Panc1 (cell line): Measurements from ENCODE around the gene KAZN. TPM values are rescaled to one million over a fixed set of nuclear protein-coding genes. Genes with fewer than 3 reads are reported as not detected.

Experiments
- ATAC-seq: fragments of 200-7000 bp; cut with Tn5 transposase; 2 replicates; pipeline ENCODE4 v1.9.1; 2020; ENCODE audit warnings: mild to moderate bottlenecking, moderate library complexity
- BruUV-seq: library from RNA; stranded (reverse); fragments of 400-500 nt; replicated peaks from 2 replicates; lab custom pipeline; 2021; lab: Mats Ljungman, UMichigan
- CTCF ChIA-PET: fragments of 300-600 bp; sonication (Branson Sonifier 250); formaldehyde crosslinking; loops from one replicate; lab custom pipeline; 2022; ENCODE audit warnings: antibody characterized with exemption; lab: Charles Lee
- POLR2A ChIA-PET: fragments of 300-600 bp; sonication (Branson Sonifier 250); formaldehyde crosslinking; loops from one replicate; lab custom pipeline; 2022; ENCODE audit warnings: antibody characterized with exemption; lab: Charles Lee
- DNase-seq: peaks from one replicate; pipeline ENCODE4 v3.0.0-alpha.2; 2010; ENCODE audit warnings: low read depth, low spot score
- H3K27ac ChIP-seq: 2 replicates; pipeline ENCODE4 v1.5.1; 2011; ENCODE audit warnings: mild to moderate bottlenecking, low read length, inconsistent platforms
- H3K27me3 ChIP-seq: fragments of 200-500 bp; sonication (Bioruptor generic); 2 replicates; pipeline ENCODE4 v1.6.0; 2014; ENCODE audit warnings: low read length, inconsistent platforms; ENCODE audit not compliant: control insufficient read depth, insufficient read depth
- H3K36me3 ChIP-seq: fragments of 200-500 bp; sonication (Bioruptor generic); 2 replicates; pipeline ENCODE4 v1.5.1; 2014; ENCODE audit warnings: inconsistent platforms, mild to moderate bottlenecking, low read length, moderate library complexity; ENCODE audit not compliant: control insufficient read depth, insufficient read depth
- H3K4me1 ChIP-seq: 2 replicates; pipeline ENCODE4 v1.5.1; 2011; ENCODE audit warnings: inconsistent platforms, mild to moderate bottlenecking, low read length, moderate library complexity; ENCODE audit not compliant: control insufficient read depth, insufficient read depth
- H3K4me3 ChIP-seq, 2 experiments: 2 replicates each; pipeline ENCODE4 v1.5.1; 2011 to 2012; ENCODE audit warnings: low read depth in 2 of 2, low read length in 2 of 2, mild to moderate bottlenecking in 2 of 2, inconsistent platforms in 1 of 2, moderate library complexity in 1 of 2
- H3K9me3 ChIP-seq: fragments of 200-500 bp; sonication (Bioruptor generic); 2 replicates; pipeline ENCODE4 v1.5.1; 2014; ENCODE audit warnings: low read depth, mild to moderate bottlenecking, inconsistent platforms, low read length, moderate library complexity; ENCODE audit not compliant: control insufficient read depth, insufficient read depth
- POLR2AphosphoS5 ChIP-seq: IDR thresholded peaks from 2 replicates; pipeline ENCODE4 v1.6.1; 2012; ENCODE audit warnings: mild to moderate bottlenecking, low read depth, low read length, moderate library complexity
- SIN3A ChIP-seq: IDR thresholded peaks from 2 replicates; pipeline ENCODE4 v1.6.1; 2012; ENCODE audit warnings: low read depth, mild to moderate bottlenecking, low read length, moderate library complexity, borderline replicate concordance; ENCODE audit not compliant: insufficient read depth
- TCF7L2 ChIP-seq: IDR thresholded peaks from 2 replicates; pipeline ENCODE4 v1.6.1; 2011; ENCODE audit warnings: mild to moderate bottlenecking, low read depth, low read length, inconsistent platforms
- in situ Hi-C: cut with HindIII; loops from 2 replicates; pipeline ENCODE4 v1.10.0; 2016; ENCODE audit warnings: low sequenced_read_pairs, low pct_unique_long_range_greater_than_20kb
- intact Hi-C: fragments of 100-400 bp; cut with micrococcal nuclease; formaldehyde crosslinking; loops from one replicate; pipeline ENCODE4 v1.10.0; 2022; ENCODE audit not compliant: unreplicated experiment
- total RNA-seq: library from RNA; stranded (reverse); gene quantifications from one replicate; pipeline ENCODE4 v1.2.1, GENCODE V29; 2021; ENCODE audit not compliant: unreplicated experiment
- TF ChIP-seq, protein P1 (sequence below): fragments of 450-650 bp; IDR thresholded peaks from 2 replicates; pipeline ENCODE4 v1.5.1; 2017; ENCODE audit warnings: mild to moderate bottlenecking
- TF ChIP-seq, protein P2 (sequence below), 2 experiments: IDR thresholded peaks; 2 replicates each; pipeline ENCODE4 v1.6.1; 2011 to 2012; ENCODE audit warnings: low read depth in 2 of 2, control low read depth in 1 of 2, low read length in 1 of 2, mild to moderate bottlenecking in 1 of 2, moderate library complexity in 1 of 2; ENCODE audit not compliant: insufficient read depth in 1 of 2

Gene KAZN
- total RNA-seq, 1 experiment from 2014 or later = 6.6 TPM

- no peaks in the 10 kb centered on the region for H3K27me3 ChIP-seq
- no peaks in the 10 kb centered on the region for H3K4me1 ChIP-seq
- no TSS peak for BruUV-seq
- no peak overlapping the region for H3K27ac ChIP-seq
- ChIA-PET CTCF (interaction anchor here (0.6 to 1.7 kb wide), 4 partner anchors 10 to 1373 kb away, joined by 3 to 10 read pairs (median 4); no protein-coding TSS in a partner anchor), POLR2A (no interaction called here)
- H3K9me3 ChIP-seq = no peaks in the 10 kb centered on the region
- no peak for DNase-seq
- TF ChIP-seq TCF7L2 (no peak), SIN3A (no peak), POLR2AphosphoS5 (no peak)
- TF ChIP-seq, protein P1, sequence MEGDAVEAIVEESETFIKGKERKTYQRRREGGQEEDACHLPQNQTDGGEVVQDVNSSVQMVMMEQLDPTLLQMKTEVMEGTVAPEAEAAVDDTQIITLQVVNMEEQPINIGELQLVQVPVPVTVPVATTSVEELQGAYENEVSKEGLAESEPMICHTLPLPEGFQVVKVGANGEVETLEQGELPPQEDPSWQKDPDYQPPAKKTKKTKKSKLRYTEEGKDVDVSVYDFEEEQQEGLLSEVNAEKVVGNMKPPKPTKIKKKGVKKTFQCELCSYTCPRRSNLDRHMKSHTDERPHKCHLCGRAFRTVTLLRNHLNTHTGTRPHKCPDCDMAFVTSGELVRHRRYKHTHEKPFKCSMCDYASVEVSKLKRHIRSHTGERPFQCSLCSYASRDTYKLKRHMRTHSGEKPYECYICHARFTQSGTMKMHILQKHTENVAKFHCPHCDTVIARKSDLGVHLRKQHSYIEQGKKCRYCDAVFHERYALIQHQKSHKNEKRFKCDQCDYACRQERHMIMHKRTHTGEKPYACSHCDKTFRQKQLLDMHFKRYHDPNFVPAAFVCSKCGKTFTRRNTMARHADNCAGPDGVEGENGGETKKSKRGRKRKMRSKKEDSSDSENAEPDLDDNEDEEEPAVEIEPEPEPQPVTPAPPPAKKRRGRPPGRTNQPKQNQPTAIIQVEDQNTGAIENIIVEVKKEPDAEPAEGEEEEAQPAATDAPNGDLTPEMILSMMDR = no peak
- TF ChIP-seq, protein P2, sequence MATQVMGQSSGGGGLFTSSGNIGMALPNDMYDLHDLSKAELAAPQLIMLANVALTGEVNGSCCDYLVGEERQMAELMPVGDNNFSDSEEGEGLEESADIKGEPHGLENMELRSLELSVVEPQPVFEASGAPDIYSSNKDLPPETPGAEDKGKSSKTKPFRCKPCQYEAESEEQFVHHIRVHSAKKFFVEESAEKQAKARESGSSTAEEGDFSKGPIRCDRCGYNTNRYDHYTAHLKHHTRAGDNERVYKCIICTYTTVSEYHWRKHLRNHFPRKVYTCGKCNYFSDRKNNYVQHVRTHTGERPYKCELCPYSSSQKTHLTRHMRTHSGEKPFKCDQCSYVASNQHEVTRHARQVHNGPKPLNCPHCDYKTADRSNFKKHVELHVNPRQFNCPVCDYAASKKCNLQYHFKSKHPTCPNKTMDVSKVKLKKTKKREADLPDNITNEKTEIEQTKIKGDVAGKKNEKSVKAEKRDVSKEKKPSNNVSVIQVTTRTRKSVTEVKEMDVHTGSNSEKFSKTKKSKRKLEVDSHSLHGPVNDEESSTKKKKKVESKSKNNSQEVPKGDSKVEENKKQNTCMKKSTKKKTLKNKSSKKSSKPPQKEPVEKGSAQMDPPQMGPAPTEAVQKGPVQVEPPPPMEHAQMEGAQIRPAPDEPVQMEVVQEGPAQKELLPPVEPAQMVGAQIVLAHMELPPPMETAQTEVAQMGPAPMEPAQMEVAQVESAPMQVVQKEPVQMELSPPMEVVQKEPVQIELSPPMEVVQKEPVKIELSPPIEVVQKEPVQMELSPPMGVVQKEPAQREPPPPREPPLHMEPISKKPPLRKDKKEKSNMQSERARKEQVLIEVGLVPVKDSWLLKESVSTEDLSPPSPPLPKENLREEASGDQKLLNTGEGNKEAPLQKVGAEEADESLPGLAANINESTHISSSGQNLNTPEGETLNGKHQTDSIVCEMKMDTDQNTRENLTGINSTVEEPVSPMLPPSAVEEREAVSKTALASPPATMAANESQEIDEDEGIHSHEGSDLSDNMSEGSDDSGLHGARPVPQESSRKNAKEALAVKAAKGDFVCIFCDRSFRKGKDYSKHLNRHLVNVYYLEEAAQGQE (IDR thresholded peaks at IDR 0.05; ENCODE audit: insufficient read depth in 1 of 2, low read depth in 2 of 2, low read length in 1 of 2) = no peak
- no peaks in the 10 kb centered on the region for H3K36me3 ChIP-seq
- peak; percentile 27 for ATAC-seq
- H3K4me3 ChIP-seq = no peak overlapping the region
- in situ Hi-C loops = no loop called here
- intact Hi-C loops = no loop called here
These were observed 429.6 kb downstream of the KAZN start for GRCh38 chr1:15028102-15028501.

- no peaks in the 10 kb centered on the region for H3K4me1 ChIP-seq
- DNase-seq (no peak), ATAC-seq (no peak)
- ChIA-PET CTCF (interaction anchor here (0.6 to 1.7 kb wide), 3 partner anchors 9 to 597 kb away, joined by 3 read pairs; no protein-coding TSS in a partner anchor), POLR2A (no interaction called here)
- TF ChIP-seq POLR2AphosphoS5 (no peak), TCF7L2 (no peak), SIN3A (no peak)
- TF ChIP-seq, protein P1 = no peak
- TF ChIP-seq, protein P2 (IDR thresholded peaks at IDR 0.05; ENCODE audit: insufficient read depth in 1 of 2, low read depth in 2 of 2, low read length in 1 of 2) = no peak
- no peaks in the 10 kb centered on the region for H3K36me3 ChIP-seq
- no peaks in the 10 kb centered on the region for H3K9me3 ChIP-seq
- no peak overlapping the region for H3K4me3 ChIP-seq
- in situ Hi-C loops = no loop called here
- intact Hi-C loops = no loop called here
- H3K27ac ChIP-seq = no peak overlapping the region
- no TSS peak for BruUV-seq
- no peaks in the 10 kb centered on the region for H3K27me3 ChIP-seq
These were observed 430.1 kb downstream of the KAZN start for GRCh38 chr1:15028616-15029015.
